Muscle of back (tissue), 11 donors: ENCODE results near the gene RXYLT1. TPM values are rescaled to one million over a fixed set of nuclear protein-coding genes. Genes with fewer than 3 reads are reported as not detected.

Experiments
- DNase-seq, 3 donors: peaks; one replicate each; pipeline versions ENCODE4 v3.0.0 to v3.0.0-alpha.2; 2013
- polyA plus RNA-seq, 10 donors: library from polyadenylated mRNA; unstranded; fragments of 120-200 nt; gene quantifications; one replicate each; pipeline ENCODE4 v1.2.1, GENCODE V29; 2013; ENCODE audit not compliant: insufficient read length in 10 of 10

RXYLT1 gene
- polyA plus RNA-seq, 10 donors: 16.9 to 22.9 (median 18.4) TPM

DNA sequence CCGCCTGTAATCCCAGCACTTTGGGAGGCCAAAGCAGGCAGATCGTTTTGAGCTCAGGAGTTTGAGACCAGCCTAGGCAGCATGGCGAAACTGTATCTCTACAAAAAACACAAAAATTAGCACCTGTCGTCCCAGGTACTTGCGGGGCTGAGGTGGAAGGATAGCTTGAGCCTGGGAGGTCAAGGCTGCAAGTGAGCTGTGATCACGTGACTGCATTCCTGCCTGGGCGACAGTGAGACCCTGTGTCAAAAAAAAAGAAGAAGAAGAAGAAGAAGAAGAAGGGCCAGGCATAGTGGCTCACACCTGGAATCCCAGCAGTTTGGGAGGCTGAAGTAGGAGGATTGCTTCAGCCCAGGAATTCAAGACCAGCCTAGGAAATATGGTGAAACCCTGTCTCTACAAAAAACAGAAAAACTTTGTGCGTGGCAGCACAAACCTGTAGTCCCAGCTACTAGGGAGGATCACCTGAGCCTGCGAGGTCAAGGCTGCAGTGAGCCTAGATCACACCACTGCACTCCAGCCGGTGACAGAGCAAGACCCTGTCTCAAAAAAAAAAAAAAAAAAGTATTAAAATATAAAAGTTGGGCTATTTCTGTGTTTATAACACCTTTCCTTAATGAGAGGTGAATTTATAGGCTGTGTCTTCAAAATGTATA, 15.5 kb downstream of the RXYLT1 start:
- no peak for DNase-seq

GRCh38 chr12:63795944-63796343, 16.2 kb downstream of the RXYLT1 start:
- DNase-seq: no peak

DNA sequence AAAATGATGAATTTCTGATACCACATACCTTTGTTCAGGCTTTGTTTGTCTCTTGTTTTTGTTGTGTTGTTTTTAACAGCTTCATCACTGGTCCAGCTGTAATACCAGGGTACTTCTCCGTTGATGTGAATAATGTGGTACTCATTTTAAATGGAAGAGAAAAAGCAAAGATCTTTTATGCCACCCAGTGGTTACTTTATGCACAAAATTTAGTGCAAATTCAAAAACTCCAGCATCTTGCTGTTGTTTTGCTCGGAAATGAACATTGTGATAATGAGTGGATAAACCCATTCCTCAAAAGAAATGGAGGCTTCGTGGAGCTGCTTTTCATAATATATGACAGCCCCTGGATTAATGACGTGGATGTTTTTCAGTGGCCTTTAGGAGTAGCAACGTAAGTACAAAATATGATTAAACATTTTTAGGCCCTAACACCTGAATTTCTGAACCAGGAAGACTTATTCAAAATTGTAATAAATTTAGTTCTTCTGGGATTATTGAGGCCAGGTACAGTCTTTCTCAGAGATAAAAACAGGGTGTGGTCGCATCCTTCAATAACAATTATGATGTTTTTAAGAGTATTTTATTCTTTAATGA, 22.4 kb downstream of the RXYLT1 start:
- peak; percentile 12 to 39 (median 22) for DNase-seq

DNA sequence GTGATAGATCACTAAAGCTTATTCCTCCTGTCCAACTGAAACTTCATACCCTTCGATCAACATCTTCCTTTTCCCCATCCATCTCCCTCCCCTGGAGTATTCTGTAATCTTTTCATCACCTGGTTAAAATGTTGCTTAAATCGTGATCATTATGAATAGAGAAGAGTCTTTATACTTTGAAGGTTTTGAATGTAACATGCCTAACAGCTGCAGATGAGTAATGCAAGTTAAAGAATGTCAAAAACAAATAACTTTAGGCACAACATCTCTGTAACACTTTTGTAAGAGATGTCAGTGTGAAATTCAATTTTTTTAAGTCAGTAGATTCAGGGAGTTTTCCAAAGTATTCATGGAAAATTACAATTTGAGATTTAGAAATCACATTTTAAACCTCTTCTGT, 25.0 kb downstream of the RXYLT1 start:
- no peak for DNase-seq

GRCh38 chr12:63805704-63806672, 26.3 kb downstream of the RXYLT1 start:
- no peak for DNase-seq

DNA sequence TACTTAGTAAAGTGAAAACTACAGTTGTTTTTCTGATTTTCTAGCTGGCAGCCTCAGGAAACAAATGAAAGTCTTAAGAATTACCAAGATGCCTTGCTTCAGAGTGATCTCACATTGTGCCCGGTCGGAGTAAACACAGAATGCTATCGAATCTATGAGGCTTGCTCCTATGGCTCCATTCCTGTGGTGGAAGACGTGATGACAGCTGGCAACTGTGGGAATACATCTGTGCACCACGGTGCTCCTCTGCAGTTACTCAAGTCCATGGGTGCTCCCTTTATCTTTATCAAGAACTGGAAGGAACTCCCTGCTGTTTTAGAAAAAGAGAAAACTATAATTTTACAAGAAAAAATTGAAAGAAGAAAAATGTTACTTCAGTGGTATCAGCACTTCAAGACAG, 28.9 kb downstream of the RXYLT1 start:
- DNase-seq: no peak

- no peak for DNase-seq
These were observed 29.9 kb downstream of the RXYLT1 start for GRCh38 chr12:63809566-63809965.

- no peak for DNase-seq
These were observed 31.6 kb downstream of the RXYLT1 start for GRCh38 chr12:63811334-63811733.

- DNase-seq: no peak
These were observed 32.0 kb downstream of the RXYLT1 start for GRCh38 chr12:63811755-63812154.

GRCh38 chr12:63814146-63814772, 34.5 kb downstream of the RXYLT1 start:
- no peak for DNase-seq

- DNase-seq: no peak
These were observed 35.8 kb downstream of the RXYLT1 start for GRCh38 chr12:63815482-63815852.

- DNase-seq: no peak
These were observed 36.3 kb downstream of the RXYLT1 start for GRCh38 chr12:63816031-63816430.

DNA sequence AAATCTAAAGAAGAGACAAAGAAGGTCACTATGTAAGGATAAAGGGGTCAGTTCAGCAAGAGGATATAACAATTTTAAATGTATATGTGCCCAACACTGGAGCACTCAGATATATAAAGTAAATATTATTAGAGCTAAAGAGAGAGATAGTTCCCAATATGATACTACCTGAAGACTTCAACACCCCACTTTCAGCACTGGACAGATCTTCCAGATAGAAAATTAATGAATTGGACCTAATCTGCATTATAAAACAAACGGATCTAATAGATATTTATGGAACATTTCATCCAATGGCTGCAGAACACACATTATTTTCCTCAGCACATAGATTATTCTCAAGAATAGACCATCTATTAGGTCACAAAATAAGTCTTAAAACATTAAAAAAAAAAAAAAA, 40.7 kb downstream of the RXYLT1 start:
- no peak for DNase-seq

DNA sequence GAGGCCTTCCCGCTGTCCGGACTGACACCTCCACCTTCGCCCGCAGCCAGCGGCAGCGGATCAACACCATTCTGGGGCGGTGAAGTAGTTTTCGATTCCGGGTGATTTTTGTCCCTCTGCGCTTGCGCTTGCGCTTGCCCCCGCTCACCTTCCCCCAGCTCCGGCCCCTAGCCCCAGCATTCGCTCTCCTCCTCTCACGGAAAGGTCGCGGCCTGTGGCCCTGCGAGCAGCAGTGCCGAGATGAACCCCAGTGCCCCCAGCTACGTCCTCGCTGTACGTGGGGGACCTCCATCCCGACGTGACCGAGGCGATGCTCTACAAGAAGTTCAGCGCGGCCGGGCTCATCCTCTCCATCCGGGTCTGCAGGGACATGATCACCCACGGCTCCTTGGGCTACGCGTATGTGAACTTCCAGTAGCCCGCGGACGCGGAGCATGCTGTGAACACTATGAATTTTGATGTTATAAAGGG, 42.1 kb downstream of the RXYLT1 start:
- peak in 2 of 3 donors; percentile 26 to 65 for DNase-seq

- peak in 1 of 3 donors; percentile 56 for DNase-seq
These were observed 42.6 kb downstream of the RXYLT1 start for GRCh38 chr12:63822352-63822751.

- no peak for DNase-seq
These were observed 43.3 kb downstream of the RXYLT1 start for GRCh38 chr12:63823040-63823439.

DNA sequence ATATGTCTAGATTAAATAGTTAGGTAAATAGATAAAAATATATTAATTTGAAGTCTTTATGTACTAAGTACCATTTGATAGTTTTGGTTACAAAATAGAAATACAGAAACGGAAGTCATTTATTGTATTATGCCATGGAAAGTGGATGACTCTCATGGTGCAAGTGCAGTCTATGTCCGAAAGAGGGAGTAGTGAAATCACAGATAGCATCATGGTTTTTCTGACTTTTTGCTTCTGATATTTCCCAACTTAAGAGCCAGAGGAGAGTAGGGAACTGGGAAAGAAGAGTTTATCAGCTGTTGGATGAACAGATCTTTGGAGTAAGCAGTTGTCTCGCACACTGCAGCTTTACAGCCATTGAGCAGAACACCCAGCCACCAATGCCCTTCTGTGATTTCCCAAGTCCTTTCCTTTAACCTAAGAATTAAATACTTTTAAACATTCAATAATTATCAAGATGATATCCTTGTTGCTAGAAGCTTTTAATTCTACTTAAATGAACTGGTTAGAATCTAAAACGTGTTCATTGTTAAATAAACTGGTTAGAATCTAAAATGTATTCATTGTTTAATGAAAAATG, 46.4 kb downstream of the RXYLT1 start:
- DNase-seq: peak; percentile 48 to 69 (median 52)

- no peak for DNase-seq
These were observed 49.2 kb downstream of the RXYLT1 start for GRCh38 chr12:63828867-63829266.

- DNase-seq: no peak
These were observed 56.3 kb downstream of the RXYLT1 start for GRCh38 chr12:63836046-63836445.

- no peak for DNase-seq
These were observed 57.2 kb downstream of the RXYLT1 start for GRCh38 chr12:63836936-63837335.

DNA sequence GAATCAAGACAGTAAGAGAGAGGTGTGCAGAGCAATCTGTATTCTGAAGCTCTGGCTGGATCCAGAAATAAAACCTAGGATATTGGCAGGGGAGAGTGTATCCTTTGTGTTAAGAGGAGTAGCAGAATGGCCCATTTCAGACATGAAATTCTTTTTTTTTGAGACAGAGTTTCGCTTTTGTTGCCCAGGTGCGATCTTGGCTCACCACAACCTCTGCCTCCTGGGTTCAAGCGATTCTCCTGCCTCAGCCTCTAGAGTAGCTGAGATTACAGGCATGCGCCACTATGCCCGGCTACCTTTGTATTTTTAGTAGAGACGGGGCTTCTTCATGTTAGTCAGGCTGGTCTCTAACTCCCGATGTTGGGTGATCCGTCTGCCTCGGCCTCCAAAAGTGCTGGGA, 58.7 kb downstream of the RXYLT1 start:
- no peak for DNase-seq

- DNase-seq: no peak
These were observed 61.3 kb downstream of the RXYLT1 start for GRCh38 chr12:63841011-63841410.
